Mesendoderm (in vitro differentiated cells): ENCODE data around the gene CLIP1.

ENCODE experiments used
- DNase-seq: peaks from one replicate; pipeline ENCODE4 v3.0.0; 2013
- H2AK5ac ChIP-seq: 2 replicates; pipeline ENCODE4 v1.6.1; 2013; ENCODE audit warnings: low read length, inconsistent platforms
- H2BK120ac ChIP-seq: 2 replicates; pipeline ENCODE4 v1.6.1; 2013; ENCODE audit warnings: low read depth, mild to moderate bottlenecking, low read length, moderate library complexity, mixed read lengths
- H2BK15ac ChIP-seq: replicated peaks from 2 replicates; pipeline ENCODE4 v1.6.1; 2013; ENCODE audit warnings: low read depth, mild to moderate bottlenecking, moderate library complexity
- H2BK5ac ChIP-seq: 2 replicates; pipeline ENCODE4 v1.6.1; 2013; ENCODE audit warnings: low read length, inconsistent platforms
- H3K18ac ChIP-seq: 2 replicates; pipeline ENCODE4 v1.6.1; 2013; ENCODE audit warnings: mild to moderate bottlenecking, low read length, mixed read lengths
- H3K23ac ChIP-seq: one replicate; pipeline ENCODE4 v1.6.1; 2013; ENCODE audit warnings: low read length
- H3K27ac ChIP-seq: 2 replicates; pipeline ENCODE4 v1.5.1; 2013; ENCODE audit warnings: low read depth, mild to moderate bottlenecking, inconsistent platforms, low read length, moderate library complexity
- H3K27me3 ChIP-seq: 2 replicates; pipeline ENCODE4 v1.6.1; 2013; ENCODE audit warnings: low read length, control low read depth, mild to moderate bottlenecking, inconsistent platforms; ENCODE audit not compliant: insufficient read depth, poor library complexity
- H3K36me3 ChIP-seq: 2 replicates; pipeline ENCODE4 v1.6.1; 2013; ENCODE audit warnings: low read length, inconsistent platforms; ENCODE audit not compliant: control insufficient read depth, insufficient read depth
- H3K4ac ChIP-seq: one replicate; pipeline ENCODE4 v1.6.1; 2013; ENCODE audit warnings: low read depth, mild to moderate bottlenecking, low read length, moderate library complexity
- H3K4me1 ChIP-seq: 2 replicates; pipeline ENCODE4 v1.6.1; 2013; ENCODE audit warnings: low read depth, low read length, inconsistent platforms; ENCODE audit not compliant: control insufficient read depth
- H3K4me2 ChIP-seq: 2 replicates; pipeline ENCODE4 v1.6.1; 2013; ENCODE audit warnings: low read length
- H3K4me3 ChIP-seq: 2 replicates; pipeline ENCODE4 v1.5.1; 2013; ENCODE audit warnings: mild to moderate bottlenecking, low read length
- H3K56ac ChIP-seq: one replicate; pipeline ENCODE4 v1.6.1; 2013; ENCODE audit warnings: low read length
- H3K79me1 ChIP-seq: 2 replicates; pipeline ENCODE4 v1.6.1; 2013; ENCODE audit warnings: low read length, inconsistent platforms
- H3K79me2 ChIP-seq: 2 replicates; pipeline ENCODE4 v1.6.1; 2013; ENCODE audit warnings: mild to moderate bottlenecking, low read length; ENCODE audit not compliant: control insufficient read depth, insufficient read depth
- H3K9ac ChIP-seq: 2 replicates; pipeline ENCODE4 v1.6.1; 2013; ENCODE audit warnings: low read length, inconsistent platforms
- H4K5ac ChIP-seq: one replicate; pipeline ENCODE4 v1.6.1; 2013; ENCODE audit warnings: low read length
- H4K8ac ChIP-seq: one replicate; pipeline ENCODE4 v1.6.1; 2013; ENCODE audit warnings: low read depth, mild to moderate bottlenecking, control low read depth, low read length, moderate library complexity
- WGBS: extraction: QIAGEN DNeasy Blood & Tissue Kit; methylation state at CpG from one replicate; pipeline ENCODE4 v1.1.7; 2013; ENCODE audit warnings: low lambda C conversion rate, missing lambda C conversion rate; ENCODE audit not compliant: insufficient coverage; ENCODE audit errors: extremely low coverage; 5-methylcytosine and 5-hydroxymethylcytosine counted together

Gene CLIP1

DNA sequence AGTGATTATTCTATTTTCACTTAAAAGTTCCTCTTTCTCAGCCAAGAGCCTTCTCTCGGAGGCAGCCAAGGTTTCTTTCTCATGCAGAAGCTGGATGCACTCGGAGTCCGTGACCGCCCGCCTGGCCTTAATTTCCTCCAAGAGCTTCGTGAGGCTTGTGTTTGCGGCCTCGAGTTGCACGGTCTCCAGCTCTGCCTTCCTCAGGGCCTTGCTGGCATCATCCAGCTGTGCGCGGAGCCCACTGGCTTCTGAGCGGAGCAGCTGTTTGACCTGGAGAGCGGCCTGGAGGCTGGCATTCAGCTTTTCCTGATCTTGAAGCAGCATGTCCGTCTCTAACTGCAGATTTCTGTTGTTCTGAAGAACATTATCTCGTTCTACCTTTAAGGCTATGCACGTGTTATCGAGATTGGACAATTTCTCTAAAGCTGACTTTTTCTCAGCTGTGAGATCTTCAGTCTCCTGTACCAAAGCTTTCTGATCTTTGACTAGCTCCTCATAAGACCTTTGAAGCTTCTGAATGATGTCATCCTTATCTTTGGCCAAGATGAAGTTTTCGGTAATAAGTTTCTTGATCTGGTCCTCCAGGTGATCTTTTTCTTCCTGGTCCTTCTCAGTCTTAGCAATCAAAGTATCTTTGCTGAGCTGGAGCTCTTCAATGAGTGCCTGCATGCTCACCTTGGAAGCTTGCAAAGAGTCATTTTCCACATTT is 99.0 kb downstream of the CLIP1 start:
- Histone ChIP-seq H2BK15ac (no peak overlapping the region), H3K79me1 (no peaks in the 10 kb centered on the region), H3K4me3 (no peak overlapping the region), H2BK120ac (no peak overlapping the region), H3K4me1 (no peaks in the 10 kb centered on the region), H2AK5ac (no peak overlapping the region), H3K4me2 (no peak overlapping the region), H3K56ac (no peak overlapping the region), H4K8ac (no peak overlapping the region), H4K5ac (no peak overlapping the region), H3K23ac (no peak overlapping the region), H3K9ac (no peak overlapping the region), H3K27ac (no peak overlapping the region), H3K18ac (no peak overlapping the region), H3K36me3 (peaks cover 4% of the 10 kb centered on the region), H3K79me2 (no peaks in the 10 kb centered on the region), H3K27me3 (no peaks in the 10 kb centered on the region), H2BK5ac (no peak overlapping the region), H3K4ac (no peak overlapping the region)
- no peak for DNase-seq
- WGBS, result no CpG with 5 or more reads among the region's 18 CpGs

DNA sequence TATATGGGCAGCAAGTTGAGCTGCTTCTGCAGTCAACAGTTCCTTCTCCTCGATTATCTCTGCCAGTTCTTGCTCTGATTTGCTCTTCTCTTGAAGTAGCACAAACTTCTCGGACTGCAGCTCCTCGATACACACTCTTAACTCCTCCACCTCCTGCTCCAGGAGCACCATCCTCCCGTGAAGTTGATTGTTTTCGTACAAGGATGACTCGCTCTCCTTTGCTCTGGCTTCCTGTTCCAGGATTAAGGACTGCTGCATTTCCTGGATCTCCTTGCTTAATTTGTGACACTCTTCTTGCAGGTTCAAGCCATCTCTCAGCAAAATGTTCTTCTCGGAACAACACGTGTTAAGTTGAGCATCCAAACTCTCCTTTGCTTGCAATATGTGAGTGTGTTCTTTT is 100.0 kb downstream of the CLIP1 start:
- Histone ChIP-seq H2BK5ac (no peak overlapping the region), H3K18ac (no peak overlapping the region), H3K4ac (no peak overlapping the region), H3K9ac (no peak overlapping the region), H4K5ac (no peak overlapping the region), H3K79me2 (no peaks in the 10 kb centered on the region), H2BK15ac (no peak overlapping the region), H3K56ac (no peak overlapping the region), H2AK5ac (no peak overlapping the region), H3K27ac (no peak overlapping the region), H3K27me3 (no peaks in the 10 kb centered on the region), H3K4me1 (no peaks in the 10 kb centered on the region), H3K79me1 (no peaks in the 10 kb centered on the region), H3K4me2 (no peak overlapping the region), H3K23ac (no peak overlapping the region), H2BK120ac (no peak overlapping the region), H3K36me3 (peaks cover 2% of the 10 kb centered on the region), H4K8ac (no peak overlapping the region), H3K4me3 (no peak overlapping the region)
- WGBS, result no CpG with 5 or more reads among the region's 8 CpGs
- peak; percentile 27 for DNase-seq

- DNase-seq, result no peak
- no peak overlapping the region for H2BK120ac ChIP-seq
- H3K27me3 ChIP-seq, result no peaks in the 10 kb centered on the region
- no CpG with 5 or more reads among the region's 8 CpGs for WGBS
- H3K79me2 ChIP-seq, result no peaks in the 10 kb centered on the region
- peaks cover 6% of the 10 kb centered on the region for H3K36me3 ChIP-seq
- no peak overlapping the region for H4K5ac ChIP-seq
- H3K18ac ChIP-seq, result no peak overlapping the region
- H3K4me2 ChIP-seq, result no peak overlapping the region
- H4K8ac ChIP-seq, result no peak overlapping the region
- no peak overlapping the region for H3K9ac ChIP-seq
- H3K4ac ChIP-seq, result no peak overlapping the region
- H3K27ac ChIP-seq, result no peak overlapping the region
- no peak overlapping the region for H3K23ac ChIP-seq
- no peaks in the 10 kb centered on the region for H3K4me1 ChIP-seq
- no peak overlapping the region for H2AK5ac ChIP-seq
- H3K79me1 ChIP-seq, result no peaks in the 10 kb centered on the region
- no peak overlapping the region for H3K4me3 ChIP-seq
- H3K56ac ChIP-seq, result no peak overlapping the region
- H2BK15ac ChIP-seq, result no peak overlapping the region
- H2BK5ac ChIP-seq, result no peak overlapping the region
These were observed 103.6 kb downstream of the CLIP1 start for GRCh38 chr12:122318607-122319605.

GRCh38 chr12:122312926-122313325 is 109.5 kb downstream of the CLIP1 start:
- Histone ChIP-seq H2BK15ac (no peak overlapping the region), H3K27ac (no peak overlapping the region), H3K4me3 (no peak overlapping the region), H3K4ac (no peak overlapping the region), H2BK5ac (no peak overlapping the region), H3K4me2 (no peak overlapping the region), H3K36me3 (peaks cover 4% of the 10 kb centered on the region), H3K27me3 (no peaks in the 10 kb centered on the region), H2AK5ac (no peak overlapping the region), H3K18ac (no peak overlapping the region), H3K9ac (no peak overlapping the region), H3K79me2 (no peaks in the 10 kb centered on the region), H3K79me1 (no peaks in the 10 kb centered on the region), H4K8ac (no peak overlapping the region), H2BK120ac (no peak overlapping the region), H3K4me1 (no peaks in the 10 kb centered on the region), H3K56ac (no peak overlapping the region), H3K23ac (no peak overlapping the region), H4K5ac (no peak overlapping the region)
- WGBS, result no CpG with 5 or more reads among the region's 5 CpGs
- DNase-seq, result no peak

GRCh38 chr12:122311696-122312095 is 110.8 kb downstream of the CLIP1 start:
- Histone ChIP-seq H3K27ac (no peak overlapping the region), H3K4me3 (no peak overlapping the region), H3K4ac (no peak overlapping the region), H3K36me3 (peaks cover 2% of the 10 kb centered on the region), H3K79me2 (no peaks in the 10 kb centered on the region), H3K27me3 (no peaks in the 10 kb centered on the region), H3K18ac (no peak overlapping the region), H2AK5ac (no peak overlapping the region), H3K56ac (no peak overlapping the region), H3K9ac (no peak overlapping the region), H3K23ac (no peak overlapping the region), H3K4me2 (no peak overlapping the region), H4K5ac (no peak overlapping the region), H2BK15ac (no peak overlapping the region), H2BK5ac (no peak overlapping the region), H2BK120ac (no peak overlapping the region), H4K8ac (no peak overlapping the region), H3K4me1 (no peaks in the 10 kb centered on the region), H3K79me1 (no peaks in the 10 kb centered on the region)
- no CpG with 5 or more reads among the region's 5 CpGs for WGBS
- DNase-seq, result no peak
